ENCODE results near the gene PPFIA4.

DNA sequence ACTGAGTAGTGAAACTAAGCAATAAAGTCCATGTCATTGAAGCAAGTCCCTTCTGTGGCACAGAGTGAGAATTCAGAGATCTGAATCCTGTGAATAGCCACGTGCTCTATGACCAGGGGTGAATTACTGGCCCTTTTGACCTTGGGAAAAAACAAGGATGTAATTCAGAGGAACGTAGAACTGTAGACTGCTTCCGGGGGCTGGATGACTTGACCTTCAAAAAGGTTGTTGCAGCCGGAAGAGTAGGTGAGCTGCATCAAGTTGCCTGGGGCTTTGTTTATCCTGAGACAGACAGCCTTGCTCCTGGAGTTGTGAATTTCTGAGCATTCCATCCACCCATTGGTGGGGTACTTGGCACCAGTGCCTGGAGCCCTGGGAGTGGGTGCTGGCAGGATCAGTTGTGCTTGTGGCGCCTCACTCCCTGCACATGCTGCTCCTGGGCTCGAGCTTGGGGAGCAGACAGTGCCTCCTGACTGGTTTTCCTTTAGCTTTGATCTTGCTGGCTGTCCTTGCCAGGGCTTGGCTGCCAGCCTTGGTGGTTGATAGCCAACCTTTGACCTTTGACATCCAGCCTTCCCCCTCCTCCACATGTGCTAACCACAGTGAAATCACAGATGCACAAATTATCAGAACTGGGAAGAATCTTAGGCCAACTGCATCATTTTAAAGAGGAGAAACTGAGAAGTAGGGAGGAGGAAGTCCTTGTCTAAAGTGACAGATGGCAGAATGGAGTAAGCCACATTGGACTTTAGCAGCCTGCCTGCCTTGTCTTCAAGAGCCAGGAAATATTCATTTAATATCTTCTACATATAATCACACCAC is 75.7 kb downstream of the PPFIA4 start:
- no peak for TF ChIP-seq CTCF (IDR thresholded peaks at IDR 0.05)
- TF ChIP-seq POLR2A (IDR thresholded peaks at IDR 0.05), result no peak
